ENCODE measurements around the gene METTL22.

The METTL22 gene

DNA sequence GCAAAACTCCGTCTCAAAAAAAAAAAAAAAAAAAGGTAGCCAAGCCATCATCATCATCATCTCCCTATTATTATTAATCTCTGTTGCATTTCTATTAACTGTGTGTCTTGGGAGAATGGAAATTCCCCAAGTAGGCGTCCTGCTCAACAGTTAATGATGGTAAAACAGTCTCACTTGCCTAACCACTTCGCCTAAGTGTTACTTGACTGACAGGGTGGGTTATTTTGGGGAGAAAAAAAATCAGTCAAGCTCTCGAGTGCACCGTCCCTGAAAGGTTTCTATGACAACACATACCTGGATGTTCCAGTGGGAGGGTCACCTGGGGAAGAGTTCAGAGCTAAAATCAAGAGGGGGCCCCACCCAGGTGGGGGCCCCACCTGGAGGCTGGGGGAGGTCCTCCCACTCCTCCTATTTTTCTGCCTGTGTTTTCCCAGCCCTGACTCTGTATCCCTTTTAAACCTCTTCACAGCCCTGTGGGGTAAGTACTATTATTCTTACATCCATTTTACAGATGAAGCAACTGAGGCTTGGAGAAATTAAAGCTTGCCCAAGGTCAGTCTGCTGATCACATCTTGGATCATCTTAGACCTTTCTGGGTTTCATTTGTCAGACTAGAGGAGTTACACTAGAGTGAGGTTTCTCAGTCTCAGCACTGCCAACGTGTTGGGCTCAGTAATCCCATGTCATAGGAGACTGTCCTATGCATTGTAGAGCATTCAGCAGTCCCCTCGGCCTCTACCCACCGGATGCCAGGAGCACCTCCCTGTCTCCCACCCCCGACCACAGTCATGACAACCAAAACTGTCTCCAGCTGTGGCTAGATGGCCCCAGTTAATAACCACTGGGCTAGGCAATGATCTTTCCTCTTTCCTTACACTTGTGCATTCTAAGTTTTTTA lies 41.9 kb downstream of the METTL22 start:
- DNase-seq, result no peak

DNA sequence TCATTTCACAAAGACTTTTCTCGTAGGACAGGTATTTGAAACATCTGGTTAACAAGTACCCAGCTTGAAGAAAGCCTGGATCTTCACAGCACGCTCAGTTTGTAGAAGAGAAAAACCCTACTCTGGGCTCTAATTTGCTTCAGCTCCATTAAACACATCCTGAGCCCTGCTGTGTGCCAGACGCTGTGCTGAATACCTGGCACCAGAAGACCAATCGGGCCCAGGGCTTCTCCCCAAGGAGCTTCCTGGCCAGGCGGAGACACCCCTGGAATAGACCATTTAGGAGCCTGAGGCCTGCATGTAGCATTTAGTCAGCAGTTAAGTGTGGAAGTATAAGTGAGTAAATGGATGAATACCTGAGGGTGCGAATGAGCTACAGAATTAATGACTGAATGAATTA lies 44.0 kb downstream of the METTL22 start:
- DNase-seq, result no peak

- DNase-seq, result no peak
These were observed 46.0 kb downstream of the METTL22 start for GRCh38 chr16:8667492-8667891.

GRCh38 chr16:8668113-8668512 lies 46.6 kb downstream of the METTL22 start:
- no peak for DNase-seq

GRCh38 chr16:8669481-8669880 lies 48.0 kb downstream of the METTL22 start:
- no peak for DNase-seq

GRCh38 chr16:8670014-8670560 lies 48.6 kb downstream of the METTL22 start:
- DNase-seq, result no peak

DNA sequence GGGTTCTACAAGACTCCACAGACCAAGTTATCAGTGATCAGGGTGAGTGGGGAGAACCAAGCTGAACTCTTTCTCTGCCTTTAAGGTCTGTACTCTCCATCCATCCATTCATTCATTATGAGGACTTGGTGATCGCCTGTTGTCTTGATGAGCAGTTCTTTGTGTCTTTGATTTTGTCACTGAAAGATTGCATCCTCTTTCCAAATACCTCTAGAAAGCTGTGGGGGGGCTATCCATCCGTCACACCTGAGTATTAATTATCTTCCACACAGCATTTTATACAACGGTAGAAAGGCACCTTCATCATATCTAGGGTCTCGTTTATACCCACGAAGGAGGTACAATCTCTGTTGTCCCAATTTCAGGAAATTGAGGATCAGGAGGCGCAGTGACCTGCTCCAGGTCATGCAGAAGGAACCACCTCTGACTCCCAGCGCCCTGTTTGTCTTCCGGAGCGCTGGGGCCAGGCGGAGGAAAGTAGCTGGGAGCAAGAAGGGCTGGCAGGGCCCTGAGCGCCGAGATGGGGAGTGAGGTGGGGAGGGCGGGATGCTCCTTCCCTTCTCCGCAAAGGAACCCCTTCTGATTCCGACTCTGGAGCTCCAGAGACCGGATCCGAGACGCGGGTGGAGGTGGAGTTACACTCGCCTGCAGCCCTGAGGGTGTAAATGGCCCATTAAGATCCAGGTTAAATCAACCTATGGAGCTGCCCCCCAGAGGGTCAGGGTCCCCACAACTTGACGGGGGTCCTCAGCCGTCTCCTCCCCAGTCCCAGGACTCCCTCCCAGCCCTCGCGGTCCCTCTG lies 52.3 kb downstream of the METTL22 start:
- DNase-seq, result peak in 9 of 58 donors; percentile 33 to 68 (median 58)

DNA sequence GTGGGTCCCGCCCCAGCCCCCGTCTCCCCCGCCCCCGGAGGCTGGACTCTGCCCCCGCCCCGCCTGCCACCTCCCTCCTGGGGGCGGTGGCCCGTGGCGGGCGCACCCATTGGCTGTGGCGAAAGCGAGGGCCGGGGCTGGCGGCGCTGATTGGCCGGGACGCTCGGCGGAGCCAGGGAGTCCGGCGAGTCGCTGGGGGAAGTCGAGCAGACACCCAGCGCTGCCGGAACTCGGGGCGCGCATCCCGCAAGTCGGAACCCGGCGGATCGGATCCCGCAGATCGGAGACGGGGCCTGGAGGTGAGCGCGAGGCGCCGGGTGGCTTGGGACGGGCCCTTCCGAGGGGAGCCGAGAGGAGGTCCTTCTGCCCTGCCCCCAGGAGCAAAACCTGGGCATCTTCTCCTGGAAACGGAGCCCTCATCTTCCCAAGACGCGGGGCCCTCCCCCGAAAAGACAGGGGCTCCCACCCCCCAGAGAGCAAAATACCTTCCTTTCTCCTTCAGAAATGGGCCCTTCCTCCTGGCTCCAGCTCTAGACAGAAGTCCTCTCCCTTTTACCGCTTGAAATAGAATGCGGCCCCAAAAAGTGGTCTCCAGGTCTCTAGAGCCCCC lies 53.0 kb downstream of the METTL22 start, which contains the start of gene ABAT:
ABAT (plus strand) TSS at position 205 of the 610 bp plus-strand sequence. CDS start 61,123 bp downstream, outside the sequence.
- peak; percentile 56 to 97 (median 88) for DNase-seq

GRCh38 chr16:8675183-8676159 lies 54.0 kb downstream of the METTL22 start:
- DNase-seq, result peak in 4 of 58 donors; percentile 1 to 33 (median 10)

DNA sequence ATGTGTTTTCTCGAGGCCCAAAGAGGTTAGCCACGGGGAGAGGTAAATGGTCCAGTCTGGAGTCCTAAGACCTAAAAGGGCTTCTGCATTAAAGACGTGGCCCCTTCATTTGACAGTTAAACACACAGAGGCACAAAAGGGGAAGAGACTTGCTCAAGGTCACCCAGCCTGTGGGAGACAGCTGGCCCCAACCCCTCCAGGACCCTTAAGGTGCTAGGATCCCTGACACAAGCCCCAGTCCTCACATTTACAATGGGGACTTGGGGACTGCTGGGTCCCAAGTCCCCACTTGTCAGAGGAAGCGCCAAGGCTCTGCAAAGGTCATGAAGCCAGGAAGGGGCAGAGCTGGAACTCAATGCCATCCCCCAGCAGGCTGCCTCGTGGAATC lies 54.7 kb downstream of the METTL22 start:
- no peak for DNase-seq

DNA sequence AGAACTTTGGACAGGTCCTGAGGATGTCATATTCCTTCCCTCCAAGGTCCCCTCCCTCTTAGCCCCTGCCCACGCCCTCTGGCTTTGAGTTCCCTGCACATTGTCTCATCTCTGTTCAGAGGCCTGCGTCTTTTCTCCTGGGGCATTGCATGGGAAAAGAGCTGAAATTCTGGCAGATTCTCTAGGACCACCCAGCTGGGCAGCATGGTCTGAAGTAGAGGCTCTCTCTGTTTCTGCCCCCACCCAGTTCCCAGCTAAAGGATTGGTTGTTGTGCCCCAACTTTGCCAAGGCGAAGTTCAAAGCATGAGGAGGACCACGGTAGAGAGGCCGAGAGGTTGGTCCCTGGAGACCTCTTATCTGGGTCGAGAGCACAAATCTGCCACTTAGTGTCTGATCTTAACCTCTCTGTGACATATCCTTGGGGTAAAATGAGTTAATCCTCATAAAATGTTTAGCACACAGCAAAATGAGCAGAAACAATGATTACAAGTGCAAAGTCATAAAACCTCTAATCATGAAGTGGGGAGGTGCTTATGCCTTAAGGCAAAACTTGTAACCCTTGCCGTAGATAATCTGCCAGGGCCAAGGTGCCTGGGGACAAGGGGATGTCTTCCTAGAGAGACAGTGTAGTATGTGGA lies 55.4 kb downstream of the METTL22 start:
- no peak for DNase-seq

DNA sequence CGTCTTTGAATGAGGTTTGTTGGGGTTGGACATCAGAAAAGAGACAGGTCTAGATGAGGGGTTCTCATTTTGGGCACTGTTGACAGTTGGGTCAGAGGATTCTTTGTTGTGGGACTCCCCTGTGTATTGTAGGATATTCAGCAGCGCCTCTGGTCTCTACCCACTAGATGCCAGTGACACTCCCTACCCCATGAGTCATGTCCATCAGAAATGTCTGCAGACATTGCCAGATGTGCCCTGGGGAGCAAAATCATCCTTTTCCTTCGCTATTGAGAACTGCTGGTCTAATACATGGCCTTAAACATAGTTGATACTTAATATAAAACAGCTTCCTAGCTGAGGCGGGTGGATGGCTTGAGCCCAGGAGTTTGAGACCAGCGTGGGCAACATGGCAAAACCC lies 56.0 kb downstream of the METTL22 start:
- no peak for DNase-seq

DNA sequence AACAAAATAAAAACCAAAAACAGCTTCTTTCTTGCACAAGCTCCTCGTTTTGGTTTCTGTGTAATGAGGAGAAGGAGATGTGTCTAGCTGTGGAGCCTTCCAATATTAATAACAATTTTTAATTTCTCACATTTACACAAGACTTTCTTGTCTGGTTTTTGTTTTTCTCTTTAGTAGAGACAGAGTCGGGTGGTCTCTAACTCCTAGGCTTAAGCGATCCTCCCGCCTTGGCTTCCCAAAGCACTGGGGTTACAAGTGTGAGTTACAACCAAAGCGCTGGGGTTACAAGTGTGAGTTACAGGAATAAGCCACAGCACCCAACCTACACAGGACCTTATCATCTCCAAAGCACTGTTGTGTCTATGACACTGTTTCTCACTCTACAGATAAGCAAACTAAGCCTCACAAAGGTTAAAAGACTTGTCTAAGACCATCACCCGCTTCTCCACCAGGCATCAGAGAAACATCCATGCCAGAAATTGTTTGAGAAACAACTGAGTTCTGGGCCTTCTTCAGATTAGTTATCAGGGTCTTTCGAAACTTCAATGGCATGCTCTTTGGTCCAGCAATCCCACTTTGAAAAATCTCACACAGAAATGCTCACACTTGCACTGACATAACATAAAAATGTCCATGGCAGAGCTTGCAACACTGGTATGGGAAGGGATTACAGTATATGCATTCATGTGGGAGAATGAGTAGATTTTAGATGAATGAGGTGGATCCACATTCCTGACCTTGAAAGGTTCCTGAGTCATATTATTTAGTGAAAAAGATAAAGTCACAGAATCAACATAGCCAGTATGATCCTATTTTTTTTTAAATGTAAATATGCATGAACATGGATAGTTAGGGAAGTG lies 56.8 kb downstream of the METTL22 start:
- no peak for DNase-seq

GRCh38 chr16:8679151-8679550 lies 57.7 kb downstream of the METTL22 start:
- DNase-seq, result no peak

DNA sequence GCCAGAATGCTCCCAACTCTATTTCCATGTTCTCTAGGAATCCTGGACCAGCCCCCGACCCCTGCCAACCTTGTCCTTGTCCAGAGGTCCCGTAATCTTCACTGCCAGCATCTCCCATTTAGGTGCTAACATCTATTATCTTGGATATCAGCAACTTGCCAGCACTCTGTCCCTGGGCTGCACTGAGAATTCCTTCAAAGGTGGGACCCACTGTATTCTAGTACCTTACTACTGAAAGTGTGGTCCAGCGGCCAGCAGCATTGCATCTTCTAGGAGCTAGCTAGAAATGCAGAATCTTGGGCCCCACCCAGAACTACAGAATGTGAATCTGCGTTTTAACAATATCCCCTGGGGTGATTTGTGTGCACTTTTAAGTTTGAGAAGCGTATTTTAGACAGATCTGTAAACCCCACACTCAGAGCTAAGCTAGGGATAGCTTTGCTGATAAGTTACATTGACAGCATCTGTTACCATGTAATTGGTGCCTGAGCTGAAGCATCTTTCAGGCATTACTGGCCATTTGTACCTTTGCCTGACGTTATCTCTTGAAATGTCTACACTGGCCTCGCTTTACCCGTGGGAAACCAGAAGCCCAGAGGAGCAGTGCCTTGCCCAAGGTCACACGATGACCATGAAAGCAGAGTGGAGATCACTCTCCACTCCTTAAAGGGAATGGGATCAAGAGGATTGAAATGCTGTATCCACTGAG lies 61.2 kb downstream of the METTL22 start:
- no peak for DNase-seq

GRCh38 chr16:8683640-8684039 lies 62.1 kb downstream of the METTL22 start:
- DNase-seq, result no peak

DNA sequence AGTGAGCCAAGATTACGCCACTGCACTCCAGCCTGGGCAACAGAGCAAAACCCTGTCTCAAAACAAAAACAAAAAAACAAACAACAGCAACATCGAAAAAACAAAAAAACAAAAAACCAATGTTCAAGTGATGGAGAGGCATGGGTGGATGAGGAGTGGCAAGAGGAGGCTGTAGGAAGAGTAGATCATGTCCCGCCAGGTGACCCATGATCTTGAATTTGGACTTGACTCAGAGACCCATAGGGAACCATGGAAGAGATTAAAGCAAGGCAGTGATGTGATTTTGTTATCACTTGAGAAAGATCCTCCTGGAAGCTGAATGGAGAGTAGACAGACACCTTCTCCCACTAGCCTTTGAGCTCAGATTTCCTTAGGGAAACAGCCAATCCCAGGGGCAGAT lies 64.1 kb downstream of the METTL22 start:
- no peak for DNase-seq

- DNase-seq, result peak in 55 of 58 donors; percentile 1 to 82 (median 44)
These were observed 64.6 kb downstream of the METTL22 start for GRCh38 chr16:8686031-8686621.
